WI38 (cell line): ENCODE measurements around the gene ANKRD11.

Experiments
- H3K4me3 ChIP-seq: 2 replicates; pipeline ENCODE4 v1.5.1; 2011; ENCODE audit warnings: low read depth, mild to moderate bottlenecking, control low read depth, low read length
- CTCF ChIP-seq: IDR thresholded peaks from 2 replicates; pipeline ENCODE4 v1.5.1; 2012; ENCODE audit warnings: low read depth, mild to moderate bottlenecking, control low read depth, low read length

ANKRD11 gene

DNA sequence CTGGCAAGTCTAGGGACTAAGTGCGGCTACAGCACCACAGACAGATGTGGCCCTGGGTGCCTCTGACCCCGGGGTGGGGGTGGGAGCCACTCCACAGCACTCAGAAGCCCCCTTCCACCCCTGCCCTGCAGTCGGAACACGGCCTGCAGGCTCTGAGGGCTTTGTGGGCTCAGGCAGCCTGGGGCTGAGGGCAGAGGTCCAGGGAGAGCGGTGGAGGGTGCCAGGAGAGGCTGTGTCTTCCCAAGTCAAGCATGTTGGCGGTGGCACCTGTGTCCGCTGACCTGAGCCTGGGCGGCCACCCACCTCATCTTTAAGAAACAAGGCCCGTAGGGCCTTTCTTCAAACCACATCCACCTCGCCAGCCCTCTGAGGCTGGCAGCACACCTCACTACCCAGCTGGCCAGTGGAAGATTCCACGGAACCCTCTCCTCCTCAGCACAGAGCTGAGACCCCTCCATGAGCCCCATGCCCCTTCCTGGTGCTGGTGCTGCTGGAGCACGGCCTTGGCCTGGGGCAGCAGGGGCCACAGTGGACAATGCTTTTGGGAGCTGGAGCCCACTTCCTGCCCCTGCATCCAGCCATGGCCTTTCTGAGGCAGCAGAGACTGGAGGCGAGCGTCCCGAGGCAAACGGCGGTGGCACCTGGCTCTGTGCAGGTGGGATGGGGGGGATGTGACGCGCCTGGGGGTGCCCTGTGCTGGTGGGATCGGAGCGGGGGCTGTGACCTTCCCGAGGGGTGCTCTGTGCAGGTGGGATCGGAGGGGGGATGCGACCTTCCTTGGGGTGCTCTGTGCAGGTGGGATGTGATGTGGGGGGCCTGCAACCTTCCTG, 195.1 kb downstream of the ANKRD11 start:
- no peak overlapping the region for H3K4me3 ChIP-seq
- TF ChIP-seq CTCF = no peak

DNA sequence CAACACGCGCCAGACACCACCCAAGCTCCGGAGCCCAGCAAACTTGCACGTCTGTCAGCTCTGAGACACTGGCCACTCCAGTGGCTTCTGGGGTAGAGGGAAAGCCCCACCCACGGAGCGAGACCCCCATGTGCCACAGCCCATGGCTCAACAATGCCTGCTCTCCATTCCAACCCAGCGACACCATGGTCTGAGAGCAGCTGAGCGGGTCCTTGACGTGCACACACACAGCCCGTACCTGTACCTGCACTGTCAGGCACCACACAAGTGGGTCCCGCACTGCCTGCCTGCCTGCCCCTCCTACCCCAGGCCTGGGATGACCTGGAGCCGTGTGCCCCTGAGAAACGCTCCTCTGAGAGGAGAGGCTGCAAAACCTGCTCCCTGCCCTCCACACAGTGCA, 195.9 kb downstream of the ANKRD11 start:
- no peak overlapping the region for H3K4me3 ChIP-seq
- TF ChIP-seq CTCF = no peak

DNA sequence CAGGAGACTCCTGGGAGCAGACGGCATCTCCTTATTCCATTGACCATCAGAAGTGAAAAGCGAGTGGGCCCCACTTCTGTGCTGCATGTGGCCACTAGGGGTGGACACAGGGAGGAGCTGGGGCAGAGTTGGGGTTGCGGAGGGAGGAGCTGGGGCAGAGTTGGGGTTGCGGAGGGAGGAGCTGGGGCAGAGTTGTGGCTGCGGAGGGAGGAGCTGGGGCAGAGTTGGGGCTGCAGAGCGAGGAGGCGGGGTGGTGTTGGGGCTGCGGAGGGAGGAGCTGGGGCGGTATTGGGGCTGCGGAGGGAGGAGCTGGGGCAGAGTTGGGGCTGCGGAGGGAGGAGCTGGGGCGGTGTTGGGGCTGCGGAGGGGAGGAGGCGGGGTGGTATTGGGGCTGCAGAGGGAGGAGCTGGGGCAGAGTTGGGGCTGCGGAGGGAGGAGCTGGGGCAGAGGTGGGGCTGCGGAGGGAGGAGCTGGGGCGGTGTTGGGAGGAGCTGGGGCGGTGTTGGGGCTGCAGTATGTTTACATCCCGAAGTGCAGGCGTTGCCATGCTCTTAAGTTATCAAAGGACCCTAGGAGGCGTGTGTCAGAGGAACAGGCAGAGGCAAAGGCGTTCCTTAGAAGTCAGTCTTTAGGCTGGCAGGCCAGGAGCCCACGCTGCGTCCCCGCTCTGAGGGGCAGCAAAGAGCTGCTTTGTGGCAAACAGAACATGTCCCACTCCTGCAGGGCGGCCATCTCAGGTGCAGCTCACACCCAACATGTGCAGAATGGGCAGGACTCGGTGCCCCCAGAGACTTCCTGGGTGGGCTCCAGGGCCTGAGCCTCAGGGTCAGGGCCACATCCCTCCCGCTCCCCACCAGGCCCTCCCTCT, 196.9 kb downstream of the ANKRD11 start:
- no peak overlapping the region for H3K4me3 ChIP-seq
- no peak for TF ChIP-seq CTCF

GRCh38 chr16:89292443-89293078, 197.8 kb downstream of the ANKRD11 start:
- no peak overlapping the region for H3K4me3 ChIP-seq
- no peak for TF ChIP-seq CTCF

GRCh38 chr16:89291776-89292175, 198.6 kb downstream of the ANKRD11 start:
- no peak for TF ChIP-seq CTCF
- H3K4me3 ChIP-seq = no peak overlapping the region

GRCh38 chr16:89291363-89291762, 199.0 kb downstream of the ANKRD11 start:
- H3K4me3 ChIP-seq = no peak overlapping the region
- no peak for TF ChIP-seq CTCF
